Measurements from ENCODE around the gene CMSS1.

CMSS1 gene

DNA sequence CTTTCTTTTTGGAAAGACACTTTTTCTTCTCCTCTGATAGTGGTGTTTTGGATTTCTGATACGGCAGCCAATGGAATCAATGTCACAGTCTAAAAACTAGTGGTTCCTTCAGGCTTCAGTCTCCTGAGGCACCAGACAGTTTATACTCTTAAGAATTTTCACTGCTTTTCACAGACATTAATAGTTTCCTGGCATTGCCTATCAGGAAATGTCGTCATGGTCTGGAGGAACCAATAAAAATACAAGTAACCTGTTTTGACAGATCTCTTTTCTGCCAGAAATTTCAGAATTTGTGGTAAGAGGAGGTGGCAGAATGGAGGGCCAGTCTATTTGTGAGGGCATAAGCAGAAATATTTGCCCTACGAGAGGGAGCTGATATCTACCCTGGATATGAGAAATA, 251.8 kb downstream of the CMSS1 start:
- DNase-seq: no peak

DNA sequence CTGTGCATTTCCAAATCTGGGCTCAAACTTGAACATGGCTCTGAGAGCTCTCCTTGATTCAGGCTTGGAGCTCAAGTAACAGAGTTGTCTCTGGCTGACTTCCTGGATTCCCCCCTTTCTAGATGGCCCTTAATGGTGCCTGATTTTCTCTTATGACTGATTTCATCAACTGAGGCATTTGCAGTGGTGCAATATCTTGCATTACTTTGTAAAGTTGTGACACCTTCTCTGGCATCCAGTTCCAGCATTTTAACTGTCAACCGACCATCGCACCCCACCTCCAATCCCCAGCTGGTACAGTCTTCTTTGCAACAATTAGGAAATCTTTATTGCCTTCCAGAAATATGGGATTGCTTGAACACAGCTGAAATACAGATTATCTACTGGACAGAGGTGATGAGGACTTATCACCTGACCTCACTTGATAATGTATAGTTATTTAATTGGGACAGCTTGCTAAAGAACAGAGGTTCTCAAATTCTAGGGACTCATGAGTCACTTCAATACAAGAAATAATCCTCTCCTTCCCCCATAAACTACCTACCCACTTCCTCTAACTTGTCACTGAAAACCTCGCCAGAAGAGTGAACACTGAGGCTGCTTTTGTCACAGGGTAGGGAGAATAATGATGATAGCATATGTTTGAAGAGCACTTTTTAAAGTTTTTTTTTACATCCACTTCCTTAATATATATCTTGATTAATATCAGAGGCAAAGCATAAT, 254.8 kb downstream of the CMSS1 start:
- DNase-seq: no peak

DNA sequence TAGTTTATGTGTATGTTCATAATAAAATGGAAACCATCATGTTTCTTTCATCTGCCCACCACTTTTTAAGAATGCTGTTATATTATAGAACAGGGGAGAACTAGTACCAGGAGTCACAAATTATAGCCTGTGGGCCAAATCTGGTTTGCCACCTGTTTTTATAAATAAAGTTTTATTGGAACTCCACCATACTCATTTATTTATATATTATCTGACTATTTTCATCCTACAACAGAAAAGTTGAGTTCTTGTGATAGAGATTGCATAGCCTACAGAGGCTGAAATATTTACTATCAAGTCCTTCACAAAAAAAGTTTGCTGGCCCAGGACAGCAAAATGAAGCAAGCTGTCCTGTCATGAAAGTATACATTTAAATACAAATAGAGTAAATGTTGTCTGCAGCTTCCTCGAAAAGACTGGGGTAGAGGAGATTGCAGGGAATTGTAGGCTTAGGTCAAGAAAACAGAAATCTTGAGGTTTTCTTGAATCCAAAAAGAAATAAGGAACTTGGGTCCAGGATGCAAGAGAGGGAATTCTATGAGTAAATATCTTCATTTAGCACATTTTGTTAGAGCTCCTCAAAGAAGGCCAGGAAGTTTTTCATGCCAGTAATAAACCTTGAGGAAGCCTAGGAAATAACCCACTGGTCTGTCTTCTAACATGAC, 255.5 kb downstream of the CMSS1 start:
- no peak for DNase-seq

- no peak for DNase-seq
These were observed 256.1 kb downstream of the CMSS1 start for GRCh38 chr3:100073714-100074307.

DNA sequence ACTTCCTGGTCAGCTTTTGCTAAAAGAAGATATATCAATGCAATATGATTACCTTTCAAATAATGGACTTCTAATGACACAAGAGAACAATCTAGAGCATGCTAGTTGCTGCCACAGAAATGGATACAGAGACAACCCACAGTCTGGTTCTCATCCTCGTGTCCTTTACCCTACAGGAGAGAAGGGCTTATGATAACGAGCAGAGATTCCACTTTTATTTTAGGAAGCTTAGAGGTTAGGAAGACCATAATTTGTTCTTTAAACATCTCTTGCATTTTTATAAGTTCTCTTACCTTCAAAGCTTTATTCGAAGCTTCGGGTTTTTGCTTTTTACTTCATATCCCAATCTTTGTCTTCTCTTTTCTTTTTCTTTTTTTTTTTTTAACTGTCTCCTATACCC, 257.5 kb downstream of the CMSS1 start:
- DNase-seq: no peak

DNA sequence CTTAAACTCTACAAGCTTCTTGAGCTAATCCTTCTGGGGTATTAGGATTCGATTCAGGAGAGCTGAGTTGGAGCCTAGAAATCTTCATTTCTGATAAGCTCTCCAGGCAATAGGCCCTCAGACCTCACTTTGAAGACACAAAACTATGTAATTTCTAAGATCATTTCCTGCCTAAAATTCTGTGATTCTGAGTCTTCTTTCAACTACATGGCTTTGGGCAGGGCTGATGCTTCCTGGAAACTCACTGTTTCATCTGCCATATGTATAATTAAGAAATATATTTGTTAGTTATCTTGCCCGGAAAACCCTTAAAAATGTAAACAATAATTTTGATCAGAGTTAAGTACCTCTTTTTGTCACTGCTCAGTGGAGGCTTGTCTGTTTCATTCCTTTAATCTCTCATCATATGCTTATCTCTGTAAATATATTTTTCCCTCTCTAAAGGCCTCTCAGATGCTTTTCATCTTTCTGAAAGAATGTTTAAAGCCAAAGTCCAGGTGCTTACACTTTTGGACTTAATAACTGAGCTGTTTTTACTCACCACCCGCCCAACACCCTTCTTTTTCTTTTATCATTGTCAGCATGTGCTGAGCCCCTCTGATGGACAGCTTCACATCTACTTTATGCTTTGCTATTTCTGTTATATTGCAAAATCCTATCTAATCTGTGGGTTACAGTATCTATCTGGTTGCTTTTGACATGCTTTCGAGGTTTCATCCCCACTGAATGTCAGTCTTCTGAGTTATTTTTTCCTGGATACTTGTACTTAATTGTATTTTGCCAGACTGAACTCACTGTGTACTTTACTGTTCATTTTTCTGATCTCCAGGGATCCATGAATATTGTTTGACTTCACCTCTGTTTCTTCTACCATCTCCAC, 258.4 kb downstream of the CMSS1 start:
- no peak for DNase-seq

DNA sequence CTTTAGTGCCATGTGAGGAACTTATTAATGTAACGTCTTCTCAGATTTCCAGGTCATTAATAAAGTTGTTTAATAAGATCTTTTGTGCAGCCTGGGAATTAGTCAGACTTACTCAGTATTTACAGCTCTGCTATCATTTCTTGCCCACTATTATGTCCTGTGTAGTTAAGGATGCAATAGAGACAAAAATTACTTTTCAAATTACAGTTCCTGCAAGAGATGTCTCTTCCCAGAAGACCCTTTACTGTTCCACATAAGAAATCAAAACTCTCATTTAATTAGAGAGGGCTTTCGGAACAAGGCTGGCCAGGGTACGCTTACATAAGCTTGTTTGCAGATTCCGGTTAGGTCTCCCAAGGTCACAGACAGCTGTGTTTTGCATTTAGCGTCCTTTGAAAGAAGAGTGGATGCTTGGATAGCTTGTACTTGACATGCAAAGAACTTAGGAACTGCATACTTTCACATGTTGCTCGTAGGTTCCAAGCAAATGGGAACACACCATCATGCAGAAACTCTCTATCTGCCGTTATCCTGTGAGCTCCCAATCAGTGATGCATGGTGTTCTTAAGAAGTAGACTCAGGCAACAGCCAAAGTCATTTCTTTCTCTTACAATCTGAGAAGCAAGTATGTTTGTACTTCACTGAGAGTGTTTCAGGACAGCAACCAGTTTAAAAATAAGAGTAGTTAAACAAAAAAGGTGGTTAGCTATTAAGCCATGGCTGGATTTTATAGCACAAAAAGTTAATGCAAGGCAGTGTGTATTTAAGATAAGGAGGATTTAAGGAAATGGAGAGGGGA, 259.3 kb downstream of the CMSS1 start:
- DNase-seq: no peak

DNA sequence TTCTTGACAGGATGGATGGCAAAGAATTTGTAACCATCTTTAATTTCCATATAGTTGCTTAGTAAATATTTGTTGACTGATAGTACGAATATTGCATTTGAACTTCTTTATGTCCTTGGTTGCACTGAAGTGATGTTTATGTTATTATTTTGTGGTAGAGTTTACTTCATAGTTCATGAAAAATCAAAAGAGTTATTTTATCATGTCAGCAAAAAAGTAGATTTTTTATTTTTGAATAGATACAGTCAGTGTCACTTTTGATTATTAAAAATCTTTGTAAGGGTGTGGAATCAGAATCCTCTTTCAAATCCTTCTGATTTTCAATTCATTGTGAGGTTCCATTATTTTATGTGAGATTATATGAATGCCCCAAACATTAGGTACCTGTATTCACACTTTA, 261.7 kb downstream of the CMSS1 start:
- DNase-seq: no peak

GRCh38 chr3:100080573-100080972, 262.9 kb downstream of the CMSS1 start:
- no peak for DNase-seq

GRCh38 chr3:100081311-100081710, 263.6 kb downstream of the CMSS1 start:
- no peak for DNase-seq

- no peak for DNase-seq
These were observed 264.5 kb downstream of the CMSS1 start for GRCh38 chr3:100081986-100082692.

GRCh38 chr3:100082714-100083113, 265.1 kb downstream of the CMSS1 start:
- DNase-seq: no peak

DNA sequence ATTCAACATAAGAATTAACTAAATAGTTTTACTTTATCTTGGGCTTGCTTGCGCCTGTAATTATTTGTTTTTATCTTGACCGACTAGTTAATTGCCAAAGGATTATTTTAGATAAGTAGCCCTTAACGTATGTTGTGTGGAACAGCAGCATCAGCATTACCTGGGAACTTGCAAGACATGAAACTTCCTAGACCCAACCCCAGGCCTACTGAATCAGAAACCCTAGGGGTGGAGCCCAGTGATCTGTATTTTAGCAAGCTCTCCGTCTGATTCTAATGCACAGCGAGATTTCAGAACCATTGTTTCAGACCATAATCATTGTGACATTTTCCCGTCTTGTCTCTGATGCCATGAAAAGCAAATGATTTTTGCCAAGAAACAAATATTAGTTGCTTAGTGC, 265.5 kb downstream of the CMSS1 start:
- no peak for DNase-seq

DNA sequence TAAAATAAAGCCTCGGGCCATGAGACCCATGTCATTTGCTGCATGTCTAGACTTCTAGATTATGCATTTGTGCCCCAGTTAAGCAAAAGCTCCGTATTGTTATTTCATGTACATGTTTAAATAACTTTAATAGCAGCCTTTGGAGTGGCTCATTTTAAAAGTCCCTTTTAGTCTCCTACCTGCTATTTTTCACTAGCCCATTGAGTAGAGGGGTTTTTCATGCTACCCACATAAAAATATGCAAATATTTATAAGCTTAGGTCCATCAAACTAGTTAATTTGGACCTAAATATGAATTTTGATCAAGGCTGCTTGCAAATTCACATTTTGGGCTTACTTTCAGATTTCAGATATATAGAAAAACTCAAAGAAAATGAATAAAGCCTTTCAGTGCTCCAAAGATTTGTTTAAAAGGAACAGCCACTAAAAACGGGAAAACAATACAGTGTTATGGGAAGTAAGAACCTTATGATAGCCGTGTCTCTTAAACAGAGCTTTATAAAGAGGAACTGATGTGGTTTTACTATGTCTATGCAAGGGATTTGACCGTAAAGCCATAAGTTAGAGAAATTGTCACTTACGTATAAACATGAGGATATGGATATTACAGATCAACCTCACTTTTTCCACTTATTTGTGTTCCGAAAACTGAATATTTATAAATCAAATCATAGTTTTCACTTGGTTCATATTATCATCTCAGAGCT, 266.6 kb downstream of the CMSS1 start:
- DNase-seq: no peak

DNA sequence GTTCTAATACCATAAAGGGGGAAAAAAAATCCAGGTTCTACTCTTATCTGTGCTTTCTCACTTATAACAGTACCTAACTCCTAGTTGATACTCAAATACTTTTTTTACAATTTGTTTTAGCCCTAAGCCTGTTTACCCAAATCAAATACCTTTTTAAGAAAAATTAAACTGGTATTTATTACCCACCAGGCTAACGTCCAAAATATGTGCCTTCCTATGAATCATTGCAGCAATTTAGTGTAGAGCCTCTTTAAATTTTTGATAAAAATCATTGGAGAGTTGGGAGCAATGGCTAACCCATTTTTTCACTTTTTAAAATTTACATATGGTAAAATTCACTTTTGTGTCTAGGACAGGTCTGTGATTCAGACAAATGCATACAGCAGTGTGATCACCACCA, 268.7 kb downstream of the CMSS1 start:
- no peak for DNase-seq

GRCh38 chr3:100087198-100087597, 269.5 kb downstream of the CMSS1 start:
- DNase-seq: no peak

- DNase-seq: no peak
These were observed 271.2 kb downstream of the CMSS1 start for GRCh38 chr3:100088735-100089368.

DNA sequence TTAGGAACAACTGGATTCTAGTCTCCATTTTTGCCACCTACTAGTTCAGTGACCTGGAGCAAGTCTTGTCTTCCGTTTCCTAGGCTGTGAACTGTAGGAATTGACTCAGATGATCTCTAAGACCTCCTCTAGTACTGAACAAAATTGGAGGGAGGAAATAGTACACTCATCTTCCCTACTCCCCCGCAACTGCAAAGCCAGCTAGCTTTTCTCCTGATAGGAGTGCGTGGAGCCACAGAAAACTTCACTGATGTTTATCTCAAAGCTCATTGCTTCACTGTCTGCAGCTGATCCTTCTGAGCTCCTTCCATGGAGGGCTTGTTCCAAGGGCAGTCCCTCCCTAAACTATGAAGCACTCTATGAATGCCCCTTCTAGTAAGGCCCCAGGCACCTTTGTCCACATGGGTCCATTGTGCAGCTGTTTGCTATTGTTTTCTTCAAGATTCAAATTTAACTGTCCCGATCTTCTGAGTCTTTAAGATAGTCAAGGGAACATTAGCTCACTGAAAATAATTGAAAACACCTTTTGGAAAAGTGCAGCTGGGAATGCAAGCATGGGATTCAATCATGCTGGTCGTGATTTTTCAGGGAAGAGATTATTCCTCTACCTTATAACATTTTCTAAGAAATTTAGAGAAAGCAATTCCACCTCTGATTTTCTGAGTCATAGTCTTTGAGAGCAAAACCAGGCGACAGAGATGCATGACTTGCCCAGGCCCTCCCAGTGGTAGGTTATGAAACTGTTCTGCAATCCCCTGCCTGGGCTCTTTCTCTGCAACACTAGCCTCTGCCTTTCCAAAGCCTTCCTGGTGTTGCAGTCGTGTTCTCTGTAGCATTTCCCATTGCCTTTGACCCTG, 272.4 kb downstream of the CMSS1 start:
- DNase-seq: no peak

- no peak for DNase-seq
These were observed 273.0 kb downstream of the CMSS1 start for GRCh38 chr3:100090669-100091005.

GRCh38 chr3:100093831-100094230, 276.2 kb downstream of the CMSS1 start:
- no peak for DNase-seq
